ENCODE results near the gene EEF2. TPM values are rescaled to one million over a fixed set of nuclear protein-coding genes. Genes with fewer than 3 reads are reported as not detected.

EEF2 gene
- total RNA-seq, 1 donor from 2014 or later: 2,663 TPM

DNA sequence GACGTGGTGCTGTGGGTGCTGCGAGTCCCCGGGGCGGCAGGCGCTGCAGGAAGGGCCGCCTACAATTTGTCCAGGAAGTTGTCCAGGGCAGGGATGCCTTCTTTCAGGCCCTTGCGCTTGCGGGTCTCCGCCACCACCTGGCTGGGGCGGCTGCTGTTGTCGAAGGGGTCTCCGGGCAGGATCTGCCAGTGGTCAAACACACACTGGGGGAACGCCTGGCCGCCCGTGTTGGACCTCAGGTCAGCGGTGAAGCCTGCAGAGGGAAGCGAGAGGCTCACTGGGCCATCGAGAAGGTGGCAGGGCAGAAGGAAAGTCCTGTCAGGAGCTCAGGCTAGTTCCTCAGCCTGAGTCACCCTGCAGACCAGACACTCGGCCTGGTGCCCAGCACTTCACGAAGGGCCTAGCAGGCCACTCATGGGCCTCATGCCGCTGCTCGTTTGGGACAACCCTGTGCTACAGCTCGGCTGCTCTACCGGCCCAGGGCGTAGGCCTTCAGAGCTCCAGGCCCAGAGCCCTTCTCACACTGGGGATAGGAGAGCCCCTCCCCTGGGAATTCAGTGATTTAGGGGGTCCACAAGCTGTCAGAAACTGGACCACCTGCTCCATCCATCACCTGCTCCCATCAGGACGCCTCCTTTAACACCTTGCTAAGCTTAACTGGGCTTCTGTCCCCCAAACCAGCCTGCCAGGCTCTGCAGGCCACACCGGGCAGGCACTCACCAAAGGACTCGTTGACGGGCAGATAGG lies 8.6 kb downstream of the EEF2 start:
- no peaks in the 10 kb centered on the region for H3K9me3 Mint-ChIP-seq
- H3K4me3 Mint-ChIP-seq: no peak overlapping the region
- DNase-seq (ENCODE audit: low read depth, low spot score): no peak
- no peak overlapping the region for H3K27ac Mint-ChIP-seq (ENCODE audit: unreplicated experiment)
- H3K4me1 Mint-ChIP-seq: no peaks in the 10 kb centered on the region
- TF ChIP-seq, protein P1, sequence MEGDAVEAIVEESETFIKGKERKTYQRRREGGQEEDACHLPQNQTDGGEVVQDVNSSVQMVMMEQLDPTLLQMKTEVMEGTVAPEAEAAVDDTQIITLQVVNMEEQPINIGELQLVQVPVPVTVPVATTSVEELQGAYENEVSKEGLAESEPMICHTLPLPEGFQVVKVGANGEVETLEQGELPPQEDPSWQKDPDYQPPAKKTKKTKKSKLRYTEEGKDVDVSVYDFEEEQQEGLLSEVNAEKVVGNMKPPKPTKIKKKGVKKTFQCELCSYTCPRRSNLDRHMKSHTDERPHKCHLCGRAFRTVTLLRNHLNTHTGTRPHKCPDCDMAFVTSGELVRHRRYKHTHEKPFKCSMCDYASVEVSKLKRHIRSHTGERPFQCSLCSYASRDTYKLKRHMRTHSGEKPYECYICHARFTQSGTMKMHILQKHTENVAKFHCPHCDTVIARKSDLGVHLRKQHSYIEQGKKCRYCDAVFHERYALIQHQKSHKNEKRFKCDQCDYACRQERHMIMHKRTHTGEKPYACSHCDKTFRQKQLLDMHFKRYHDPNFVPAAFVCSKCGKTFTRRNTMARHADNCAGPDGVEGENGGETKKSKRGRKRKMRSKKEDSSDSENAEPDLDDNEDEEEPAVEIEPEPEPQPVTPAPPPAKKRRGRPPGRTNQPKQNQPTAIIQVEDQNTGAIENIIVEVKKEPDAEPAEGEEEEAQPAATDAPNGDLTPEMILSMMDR (conservative IDR thresholded peaks at IDR 0.05): no peak
- no peaks in the 10 kb centered on the region for H3K27me3 Mint-ChIP-seq (ENCODE audit: low read depth)
- H3K36me3 Mint-ChIP-seq (ENCODE audit: low read depth): peaks cover 13% of the 10 kb centered on the region

DNA sequence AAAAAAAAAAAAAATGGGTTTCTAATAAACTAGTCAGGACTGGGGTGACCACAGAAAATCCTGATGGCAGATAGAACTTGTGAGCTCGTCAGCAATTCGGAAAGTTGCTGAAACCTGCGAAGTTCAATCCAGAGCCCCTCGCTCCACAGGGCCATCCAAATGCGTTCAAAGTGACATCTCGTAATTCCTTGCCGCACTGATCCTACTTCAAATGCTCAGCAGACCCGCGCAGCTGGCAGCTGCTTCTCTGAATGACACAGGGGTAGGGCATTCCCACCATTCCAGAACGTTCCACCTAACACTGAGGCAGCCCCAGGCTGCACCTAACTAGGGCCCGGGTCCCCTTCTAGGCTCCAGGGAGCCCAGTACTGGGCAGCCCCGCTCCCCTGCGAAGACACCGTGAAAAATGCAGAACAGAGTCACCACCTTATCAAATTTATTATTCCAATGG lies 9.6 kb downstream of the EEF2 start:
- H3K36me3 Mint-ChIP-seq (ENCODE audit: low read depth): peaks cover 15% of the 10 kb centered on the region

DNA sequence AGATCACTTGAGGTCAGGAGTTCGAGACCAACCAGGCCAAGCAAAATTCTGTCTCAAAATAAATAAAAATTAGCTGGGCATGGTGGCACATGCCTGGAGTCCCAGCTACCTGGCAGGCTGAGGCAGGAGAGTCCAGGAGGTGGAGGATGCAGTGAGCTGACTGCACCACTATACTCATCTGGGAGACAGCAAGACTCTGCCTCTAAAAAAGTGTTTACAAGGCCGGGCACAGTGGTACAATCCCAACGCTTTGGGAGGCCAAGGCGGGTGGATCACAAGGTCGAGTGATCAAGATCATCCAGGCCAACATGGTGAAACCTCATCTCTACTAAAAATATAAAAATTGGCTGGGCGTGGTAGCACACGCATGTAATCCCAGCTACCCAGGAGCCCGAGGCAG lies 10.1 kb downstream of the EEF2 start:
- Mint-ChIP-seq H3K36me3 (ENCODE audit: low read depth) (peaks cover 15% of the 10 kb centered on the region), H3K4me1 (peaks cover 10% of the 10 kb centered on the region), H3K27ac (ENCODE audit: unreplicated experiment) (no peak overlapping the region), H3K9me3 (no peaks in the 10 kb centered on the region), H3K27me3 (ENCODE audit: low read depth) (peaks cover 8% of the 10 kb centered on the region), H3K4me3 (peak overlapping the region; percentile 23)
- TF ChIP-seq, protein P1 (conservative IDR thresholded peaks at IDR 0.05): no peak
- no peak for DNase-seq (ENCODE audit: low read depth, low spot score)

More for the DNA sequence above, 9.6 kb downstream of the EEF2 start:
- Mint-ChIP-seq H3K27ac (ENCODE audit: unreplicated experiment) (peak overlapping the region; percentile 71), H3K4me1 (peaks cover 5% of the 10 kb centered on the region), H3K27me3 (ENCODE audit: low read depth) (peaks cover 5% of the 10 kb centered on the region), H3K9me3 (no peaks in the 10 kb centered on the region), H3K4me3 (peak overlapping the region; percentile 59)
- TF ChIP-seq, protein P1 (conservative IDR thresholded peaks at IDR 0.05): no peak
- no peak for DNase-seq (ENCODE audit: low read depth, low spot score)

- Mint-ChIP-seq H3K27me3 (ENCODE audit: low read depth) (peaks cover 14% of the 10 kb centered on the region), H3K36me3 (ENCODE audit: low read depth) (peaks cover 8% of the 10 kb centered on the region), H3K4me1 (peaks cover 30% of the 10 kb centered on the region), H3K9me3 (no peaks in the 10 kb centered on the region), H3K4me3 (peak within 1 kb of the TSS; percentile 96), H3K27ac (ENCODE audit: unreplicated experiment) (peak within 1 kb of the TSS; percentile 44)
- TF ChIP-seq, protein P1 (conservative IDR thresholded peaks at IDR 0.05): no peak
- DNase-seq (ENCODE audit: low read depth, low spot score): peak; percentile 97
Measured at GRCh38 chr19:3970808-3971598, 14.3 kb downstream of the EEF2 start, which contains the start of gene DAPK3. Gene DAPK3, minus strand, starts transcription at chr19:3971099. Its CDS starts 1,364 bp downstream, at chr19:3969735.

- H3K27me3 Mint-ChIP-seq (ENCODE audit: low read depth): peaks cover 14% of the 10 kb centered on the region
- peaks cover 30% of the 10 kb centered on the region for H3K4me1 Mint-ChIP-seq
- no peak for DNase-seq (ENCODE audit: low read depth, low spot score)
- peak overlapping the region; percentile 44 for H3K27ac Mint-ChIP-seq (ENCODE audit: unreplicated experiment)
- no peaks in the 10 kb centered on the region for H3K9me3 Mint-ChIP-seq
- H3K4me3 Mint-ChIP-seq: peak overlapping the region; percentile 96
- TF ChIP-seq, protein P1 (conservative IDR thresholded peaks at IDR 0.05): no peak
- peaks cover 8% of the 10 kb centered on the region for H3K36me3 Mint-ChIP-seq (ENCODE audit: low read depth)
Measured at GRCh38 chr19:3970313-3970807, 14.9 kb downstream of the EEF2 start.
